ENCODE data around the gene GDE1.
A peak's percentile ranks its signal among the peaks of the same experiment; 100 is the strongest.
"Not testable (repeated sequence)": the region's sequence is repeated elsewhere in the genome, so short reads cannot be mapped to it uniquely, and the experiment has no call there.

GDE1 gene

GRCh38 chr16:19521471-19522396 lies at the start of gene GDE1:
GDE1 (minus strand) TSS chr16:19522098; CDS start chr16:19521964, 134 bp downstream.
- intact Hi-C loops (cut with DNase I) = no loop called here

DNA sequence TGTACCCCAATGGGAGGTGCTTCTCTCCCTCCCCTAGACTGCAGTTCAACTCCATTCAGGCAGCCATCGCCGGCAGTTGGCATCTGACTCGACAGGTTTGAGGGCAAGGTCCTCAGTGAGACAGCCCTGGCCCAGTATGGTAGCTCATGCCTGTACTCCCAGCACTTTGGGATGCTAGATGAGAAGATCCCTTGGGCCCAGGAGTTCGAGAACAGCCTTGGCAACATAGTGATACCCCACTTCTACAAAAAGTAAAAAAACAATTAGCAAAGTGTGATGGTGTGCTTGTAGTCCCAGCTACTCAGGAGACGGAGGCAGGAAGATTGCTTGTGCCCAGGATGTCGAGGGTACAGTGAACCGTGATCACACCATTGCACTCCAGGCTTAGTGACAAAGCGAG lies 45.7 kb upstream of the GDE1 start:
- intact Hi-C loops (cut with DNase I) = no loop called here
- DNase-seq = no peak

More at GRCh38 chr16:19521471-19522396, at the start of gene GDE1:
- peak; percentile 97 to 100 (median 99) for DNase-seq

GRCh38 chr16:19566362-19566761 lies 44.5 kb upstream of the GDE1 start:
- intact Hi-C loops (cut with DNase I) = no loop called here

DNA sequence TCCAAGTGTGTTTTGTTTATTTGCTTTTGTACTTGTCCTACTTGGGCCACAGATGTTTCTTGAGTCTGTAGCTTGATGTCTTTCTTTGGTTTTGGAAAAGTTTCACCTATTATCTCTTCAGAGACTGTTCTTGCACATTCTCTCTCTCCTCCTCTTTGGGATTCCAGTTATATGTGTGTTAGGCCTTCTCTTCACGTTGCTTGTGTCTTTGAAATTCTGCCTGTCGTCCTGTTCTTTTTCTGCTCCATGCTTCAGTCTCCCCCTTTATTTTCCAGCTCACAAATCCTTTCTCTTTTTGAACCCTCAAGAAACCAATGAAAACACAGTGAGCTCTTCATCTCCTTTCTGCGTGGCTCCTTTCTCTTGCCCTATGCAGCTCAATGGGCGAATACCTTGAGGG lies 41.5 kb upstream of the GDE1 start:
- intact Hi-C loops (cut with DNase I) = no loop called here
- no peak for DNase-seq

More at GRCh38 chr16:19566362-19566761, 44.5 kb upstream of the GDE1 start:
- no peak for DNase-seq

GRCh38 chr16:19560078-19560477 lies 38.2 kb upstream of the GDE1 start:
- intact Hi-C loops (cut with DNase I) = no loop called here
- no peak for DNase-seq

DNA sequence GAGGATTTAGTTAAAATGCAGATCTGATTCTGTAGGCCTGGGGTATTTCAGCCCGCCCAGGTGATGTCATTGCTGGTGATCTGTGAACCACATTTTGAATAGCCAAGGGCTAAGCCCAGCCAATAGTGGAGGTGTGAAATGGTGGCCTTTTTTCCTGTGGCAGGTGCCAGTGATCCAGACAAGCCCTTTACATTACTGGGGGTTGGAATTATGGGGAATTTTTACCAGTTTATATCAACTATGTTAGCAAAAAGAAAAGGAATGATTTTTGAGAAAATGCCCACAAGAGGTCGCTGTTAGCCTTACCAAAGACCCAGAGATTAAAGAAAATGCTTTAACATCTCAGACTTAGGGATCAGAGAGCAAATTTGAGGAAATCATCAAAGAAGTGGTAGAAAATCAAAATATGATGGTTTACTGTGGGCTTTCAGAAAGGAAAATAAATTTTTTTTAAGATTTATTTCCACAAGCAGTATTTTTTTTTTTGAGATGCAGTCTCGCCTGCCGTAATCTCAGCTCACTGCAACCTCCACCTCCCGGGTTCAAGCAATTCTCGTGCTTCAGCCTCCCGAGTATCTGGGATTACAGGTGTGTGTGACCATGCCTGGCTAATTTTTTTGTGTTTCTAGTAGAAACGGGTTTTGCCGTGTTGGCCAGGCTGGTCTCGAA lies 37.5 kb upstream of the GDE1 start:
- intact Hi-C loops (cut with DNase I) = loop anchor here (1.0 to 5.0 kb wide), 2 partner anchors 158 to 327 kb away; partner anchors contain the start of genes IQCK and KNOP1
- DNase-seq = no peak

DNA sequence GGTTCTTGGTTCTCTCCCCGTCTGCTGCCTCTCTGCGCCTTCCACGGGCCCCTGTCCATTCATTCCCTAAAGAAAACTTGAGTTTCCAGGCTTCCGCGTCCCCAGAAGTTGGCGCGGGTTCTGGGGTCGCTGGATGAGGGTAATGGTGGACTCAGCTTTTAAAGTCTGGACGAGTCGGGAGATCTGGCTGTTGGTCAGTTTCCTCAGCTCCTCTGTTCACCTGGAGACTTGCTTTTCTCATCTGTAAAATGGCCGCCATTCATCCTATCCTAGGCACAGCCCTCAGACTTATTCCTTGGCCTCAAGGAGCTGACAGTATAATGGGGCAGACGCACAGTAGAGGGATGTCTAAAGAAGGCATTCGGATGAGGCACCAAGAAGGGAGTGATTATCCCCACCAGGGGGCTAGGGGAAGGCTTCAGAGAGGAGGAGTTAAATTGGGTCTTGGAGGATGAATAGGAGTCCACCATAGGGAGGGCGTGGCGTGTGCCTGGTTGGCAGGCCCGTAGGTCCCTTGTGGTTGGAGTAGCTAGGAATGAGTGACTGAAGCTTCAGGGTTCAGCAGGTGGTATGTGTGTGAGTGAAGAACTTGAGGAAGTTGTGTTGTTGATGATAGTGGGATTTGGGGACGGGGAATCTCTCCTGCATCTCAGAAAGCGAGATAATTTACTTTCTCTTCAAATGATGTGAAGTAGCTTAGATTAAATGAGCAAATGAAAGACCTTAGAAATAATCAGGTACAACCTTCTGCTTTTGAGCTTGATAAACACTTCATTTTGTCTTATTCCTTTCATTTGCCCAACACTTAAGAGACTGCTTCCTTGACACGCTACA lies 34.3 kb upstream of the GDE1 start:
- no peak for DNase-seq

GRCh38 chr16:19555186-19555937 lies 33.5 kb upstream of the GDE1 start, which contains the start of gene VPS35L:
VPS35L (plus strand) TSS chr16:19555703; CDS start chr16:19555730, 27 bp downstream.
- intact Hi-C loops (cut with DNase I) = loop anchor here (1.0 to 5.0 kb wide), 3 partner anchors 31 to 330 kb away; partner anchors contain the start of genes IQCK and KNOP1
- peak; percentile 93 to 99 (median 96) for DNase-seq

More for the DNA sequence above, 34.3 kb upstream of the GDE1 start:
- intact Hi-C loops (cut with DNase I) = loop anchor here (1.0 to 5.0 kb wide), 3 partner anchors 32 to 329 kb away; partner anchors contain the start of genes IQCK and KNOP1

- intact Hi-C loops (cut with DNase I) = no loop called here
- no peak for DNase-seq
These were observed 27.8 kb upstream of the GDE1 start for GRCh38 chr16:19549673-19550072.

DNA sequence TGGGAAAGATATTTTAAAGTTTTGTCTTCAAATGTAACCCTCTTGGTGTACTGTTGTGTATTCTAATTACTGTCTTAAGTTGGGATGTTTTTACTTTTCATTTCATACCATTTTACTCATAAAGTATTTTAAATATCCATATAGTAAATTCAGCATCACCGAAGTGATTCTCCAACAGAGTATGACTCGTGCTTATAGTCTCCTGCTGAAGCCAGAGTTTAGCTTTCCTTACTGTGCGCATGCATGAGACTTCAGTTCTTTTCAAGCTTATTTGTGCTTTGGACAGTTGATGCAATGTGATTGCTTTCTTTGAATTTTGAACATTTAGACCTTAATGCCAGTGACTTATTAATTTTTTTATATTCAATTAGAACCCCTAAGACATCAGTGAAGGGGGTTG lies 26.2 kb upstream of the GDE1 start:
- DNase-seq = no peak
- intact Hi-C loops (cut with DNase I) = loop anchor here (1.0 kb wide), 1 partner anchor 9 kb away; no protein-coding TSS in a partner anchor

DNA sequence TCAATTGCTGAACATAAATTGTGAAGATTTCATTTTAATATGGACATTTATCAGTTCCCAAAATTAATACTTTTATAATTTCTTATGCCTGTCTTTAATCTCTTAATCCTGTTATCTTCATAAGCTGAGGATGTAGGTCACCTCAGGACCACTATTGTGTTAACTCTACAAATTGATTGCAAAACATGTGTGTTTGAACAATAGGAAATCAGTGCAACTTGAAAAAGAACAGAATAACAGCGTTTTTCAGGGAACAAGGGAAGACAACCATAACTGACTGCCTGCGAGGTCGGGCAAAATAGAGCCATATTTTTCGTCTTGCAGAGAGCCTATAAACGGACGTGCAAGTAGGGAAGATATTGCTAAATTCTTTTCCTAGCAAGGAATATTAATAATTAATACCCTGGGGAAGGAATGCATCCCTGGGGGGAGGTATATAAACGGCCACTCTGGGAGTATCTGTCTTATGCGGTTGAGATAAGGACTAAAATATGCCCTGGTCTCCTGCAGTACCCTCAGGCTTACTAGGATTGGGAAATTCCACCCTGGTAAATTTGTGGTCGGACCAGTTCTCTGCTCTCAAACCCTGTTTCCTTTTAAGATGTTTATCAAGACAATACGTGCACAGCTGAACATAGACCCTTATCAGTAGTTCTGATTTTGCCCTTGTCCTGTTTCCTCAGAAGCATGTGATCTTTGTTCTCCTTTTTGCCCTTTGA lies 21.5 kb upstream of the GDE1 start:
- intact Hi-C loops (cut with DNase I); DNase-seq: not testable (repeated sequence)

GRCh38 chr16:19542138-19542821 lies 20.4 kb upstream of the GDE1 start:
- no peak for DNase-seq
- intact Hi-C loops (cut with DNase I) = no loop called here

DNA sequence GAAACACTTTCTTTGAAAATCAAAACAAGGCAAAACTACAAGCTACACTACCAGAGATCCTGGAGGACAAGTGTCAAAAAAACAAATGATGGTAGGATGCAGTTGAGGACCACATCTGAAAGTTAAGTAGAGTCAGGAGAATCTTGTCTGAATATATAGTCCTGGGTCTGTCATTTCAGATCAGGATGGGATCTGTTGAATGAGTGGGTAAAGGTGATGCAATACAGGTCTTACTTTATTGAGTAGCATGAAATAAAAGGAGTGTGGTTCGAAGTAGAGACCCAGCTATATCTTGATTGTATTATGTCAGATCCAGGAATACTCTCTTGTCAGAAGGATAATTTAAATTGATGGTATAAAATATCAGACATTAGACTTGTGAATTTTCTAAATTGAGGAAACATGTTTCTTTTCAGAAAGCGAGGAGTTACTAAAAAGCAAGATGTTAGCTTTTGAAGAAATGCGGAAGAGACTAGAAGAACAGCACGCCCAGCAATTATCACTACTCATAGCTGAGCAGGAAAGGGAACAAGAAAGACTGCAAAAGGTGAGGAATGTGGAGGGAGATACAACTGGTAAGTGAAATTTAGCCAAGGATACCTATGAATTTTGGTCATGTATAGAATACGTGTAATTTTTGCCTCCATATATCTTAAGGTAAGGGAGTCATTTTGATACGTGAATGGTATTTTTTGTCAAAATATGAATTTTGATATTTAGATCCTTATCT lies 18.5 kb upstream of the GDE1 start:
- DNase-seq = no peak

DNA sequence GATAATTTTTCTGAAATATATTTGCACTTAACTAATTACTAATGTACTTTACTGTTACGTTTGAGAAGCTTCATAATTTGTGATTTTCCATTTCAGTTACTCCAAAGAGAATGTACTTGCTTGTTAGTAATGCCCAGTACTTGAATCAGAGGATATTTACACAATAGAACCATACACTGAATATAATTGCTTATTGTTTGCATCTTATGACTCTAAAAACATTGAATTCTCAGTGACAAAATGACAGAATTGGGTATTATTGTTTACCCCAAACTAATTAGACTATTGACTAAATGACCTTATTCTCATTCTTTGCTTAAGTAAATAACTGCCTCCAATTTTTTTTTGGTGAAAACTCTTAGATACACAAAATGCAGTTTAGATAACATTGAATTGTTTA lies 10.7 kb upstream of the GDE1 start:
- DNase-seq = no peak
- intact Hi-C loops (cut with DNase I) = no loop called here

More for the DNA sequence above, 18.5 kb upstream of the GDE1 start:
- intact Hi-C loops (cut with DNase I) = no loop called here

DNA sequence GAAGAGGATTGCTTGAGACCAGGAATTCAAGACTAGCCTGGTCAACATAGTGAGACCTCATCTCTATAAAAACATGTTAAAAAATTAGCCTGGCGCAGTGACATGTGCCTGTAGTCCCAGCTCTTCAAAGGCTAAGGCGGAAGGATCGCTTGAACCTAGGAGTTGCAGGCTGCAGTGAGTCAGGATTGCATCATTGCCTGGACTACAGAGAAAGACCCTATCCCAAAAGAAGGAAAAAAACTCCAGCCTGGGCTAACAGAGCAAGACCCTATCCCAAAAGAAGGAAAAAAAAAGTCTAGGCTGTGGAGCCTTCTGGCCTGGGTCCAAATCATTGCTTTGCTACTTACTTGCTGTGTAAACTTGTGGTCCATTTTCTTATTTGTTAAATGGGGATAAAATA lies 6.8 kb upstream of the GDE1 start:
- no peak for DNase-seq
- intact Hi-C loops (cut with DNase I) = no loop called here

DNA sequence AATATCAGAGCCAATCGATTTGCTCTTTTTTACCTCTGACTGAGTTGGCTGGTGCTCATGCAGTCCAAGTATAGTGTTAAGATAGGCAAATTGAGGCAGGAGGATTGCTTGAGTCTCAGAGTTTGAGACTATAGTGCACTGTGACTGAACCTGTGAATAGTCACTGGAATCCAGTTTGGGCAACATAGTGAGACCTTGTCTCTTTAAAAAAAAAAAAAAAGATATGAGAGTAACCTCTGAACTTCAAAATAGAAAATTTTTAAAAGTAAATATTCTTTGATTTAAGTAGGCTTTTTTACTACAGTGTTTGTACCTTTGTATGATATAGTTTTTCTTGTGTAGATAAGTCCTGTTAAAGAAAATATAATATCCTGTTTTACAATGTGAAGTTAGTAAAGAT lies 5.3 kb upstream of the GDE1 start:
- intact Hi-C loops (cut with DNase I) = no loop called here
- no peak for DNase-seq

- intact Hi-C loops (cut with DNase I) = no loop called here
These were observed 3.5 kb upstream of the GDE1 start for GRCh38 chr16:19525385-19525723.

More at GRCh38 chr16:19525385-19525723, 3.5 kb upstream of the GDE1 start:
- DNase-seq = no peak
